Gastroesophageal sphincter (tissue), 4 donors: Measurements from ENCODE around the gene SAT2. TPM values are rescaled to one million over a fixed set of nuclear protein-coding genes. Genes with fewer than 3 reads are reported as not detected.

Experiments used
- ATAC-seq: fragments of 150-250 bp; one replicate; pipeline ENCODE4 v1.9.1; 2016; ENCODE audit warnings: mild to moderate bottlenecking, moderate library complexity
- H3K27ac ChIP-seq, 4 donors: fragments of 200-600 bp; sonication (generic) in 3 of 4; 1 replicate in 3 of 4; 2 replicates in 1 of 4; pipeline ENCODE4 v1.5.1; 2016 to 2019
- H3K27me3 ChIP-seq: fragments of 200-600 bp; sonication (generic); one replicate; pipeline ENCODE4 v1.5.1; 2019
- H3K36me3 ChIP-seq, 2 donors: fragments of 200-600 bp; sonication (generic); one replicate each; pipeline ENCODE4 v1.5.1; 2019; ENCODE audit warnings: control low read depth in 1 of 2
- H3K4me1 ChIP-seq, 3 donors: fragments of 200-600 bp; sonication (generic); 1 replicate in 2 of 3; 2 replicates in 1 of 3; pipeline ENCODE4 v1.5.1; 2016 to 2019; ENCODE audit warnings: control low read depth in 2 of 3
- H3K4me3 ChIP-seq, 2 donors: fragments of 200-600 bp; sonication (generic); one replicate each; pipeline ENCODE4 v1.5.1; 2019; ENCODE audit warnings: mild to moderate bottlenecking in 1 of 2, moderate library complexity in 1 of 2
- H3K9me3 ChIP-seq, 3 donors: fragments of 200-600 bp; sonication (generic); one replicate each; pipeline ENCODE4 v1.5.1; 2017 to 2019; ENCODE audit warnings: control low read depth in 2 of 3
- EP300 ChIP-seq: sonication (generic); formaldehyde crosslinking; IDR thresholded peaks from one replicate; pipeline ENCODE4 v1.6.1; 2017; ENCODE audit warnings: antibody characterized with exemption, mild to moderate bottlenecking
- POLR2A ChIP-seq, 2 donors: fragments of 450-650 bp; IDR thresholded peaks; one replicate each; pipeline ENCODE4 v1.6.1; 2017; ENCODE audit warnings: antibody characterized with exemption in 2 of 2, mild to moderate bottlenecking in 2 of 2, moderate library complexity in 1 of 2
- POLR2AphosphoS5 ChIP-seq: sonication (generic); formaldehyde crosslinking; IDR thresholded peaks from one replicate; pipeline ENCODE4 v1.6.1; 2017; ENCODE audit warnings: antibody characterized with exemption
- WGBS, 2 donors: methylation state at CpG; one replicate each; pipeline ENCODE4 v1.1.5; 2018; ENCODE audit warnings: low coverage in 1 of 2; 5-methylcytosine and 5-hydroxymethylcytosine counted together
- total RNA-seq, 4 donors: library from RNA; depleted of rRNA; stranded (reverse); fragments of >200 nt; gene quantifications; one replicate each; pipeline ENCODE4 v1.1.0, GENCODE V29; 2016
- TF ChIP-seq, protein P1 (sequence below), 4 experiments: fragments of 200-600 bp in 2 of 4; fragments of 450-650 bp in 2 of 4; sonication (generic) in 1 of 4; IDR thresholded peaks; one replicate each; pipeline ENCODE4 v1.5.1; 2017 to 2019; ENCODE audit warnings: antibody characterized with exemption in 4 of 4, mild to moderate bottlenecking in 2 of 4, moderate library complexity in 2 of 4

SAT2 gene
- total RNA-seq, 4 donors from 2014 or later = 50.6 to 72.3 (median 62.3) TPM

DNA sequence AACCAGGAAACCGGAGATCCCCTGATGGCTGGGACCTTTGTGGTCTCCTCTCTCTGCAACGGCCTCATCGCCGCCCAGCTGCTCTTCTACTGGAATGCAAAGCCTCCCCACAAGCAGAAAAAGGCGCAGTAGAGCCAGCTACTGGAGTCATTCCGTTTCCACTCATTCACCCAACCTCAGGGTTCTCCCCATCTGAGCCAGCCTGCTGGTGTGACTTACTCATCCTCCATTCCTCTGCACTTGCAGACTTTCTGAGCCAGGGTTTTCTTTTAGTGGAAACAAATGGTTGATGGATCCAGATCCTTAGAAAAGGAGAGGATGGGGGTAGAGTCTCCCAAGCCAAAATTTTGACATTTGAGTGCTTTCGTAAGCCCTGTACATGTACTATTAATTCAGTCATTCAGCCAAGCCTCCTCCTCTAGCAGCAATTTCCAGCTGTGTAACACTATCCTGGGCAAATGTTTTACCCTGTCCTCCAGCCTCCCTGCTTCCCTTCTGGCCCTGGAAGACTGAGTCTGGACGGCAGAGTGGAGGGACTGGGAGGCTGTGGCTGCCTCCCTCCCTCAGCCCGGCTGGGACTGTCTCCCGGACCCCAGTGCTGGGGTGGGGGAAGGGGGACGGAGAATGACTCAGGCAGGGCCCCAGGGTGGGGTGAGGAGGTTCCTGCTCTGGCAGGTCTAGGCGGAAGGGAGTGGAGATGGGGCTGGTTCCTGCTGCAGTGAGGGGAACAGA, 40.0 kb downstream of the SAT2 start:
- Histone ChIP-seq H3K27me3 (no peaks in the 10 kb centered on the region), H3K4me3 (peak overlapping the region in 1 of 2 donors; percentile 74), H3K9me3 (no peaks in the 10 kb centered on the region), H3K27ac (peak overlapping the region in 3 of 4 donors; percentile 87 to 89 (median 89)), H3K4me1 (peaks cover 2 to 64% (median 32%) of the 10 kb centered on the region in 3 donors), H3K36me3 (peaks cover 0 to 43% of the 10 kb centered on the region in 2 donors)
- TF ChIP-seq, protein P1, sequence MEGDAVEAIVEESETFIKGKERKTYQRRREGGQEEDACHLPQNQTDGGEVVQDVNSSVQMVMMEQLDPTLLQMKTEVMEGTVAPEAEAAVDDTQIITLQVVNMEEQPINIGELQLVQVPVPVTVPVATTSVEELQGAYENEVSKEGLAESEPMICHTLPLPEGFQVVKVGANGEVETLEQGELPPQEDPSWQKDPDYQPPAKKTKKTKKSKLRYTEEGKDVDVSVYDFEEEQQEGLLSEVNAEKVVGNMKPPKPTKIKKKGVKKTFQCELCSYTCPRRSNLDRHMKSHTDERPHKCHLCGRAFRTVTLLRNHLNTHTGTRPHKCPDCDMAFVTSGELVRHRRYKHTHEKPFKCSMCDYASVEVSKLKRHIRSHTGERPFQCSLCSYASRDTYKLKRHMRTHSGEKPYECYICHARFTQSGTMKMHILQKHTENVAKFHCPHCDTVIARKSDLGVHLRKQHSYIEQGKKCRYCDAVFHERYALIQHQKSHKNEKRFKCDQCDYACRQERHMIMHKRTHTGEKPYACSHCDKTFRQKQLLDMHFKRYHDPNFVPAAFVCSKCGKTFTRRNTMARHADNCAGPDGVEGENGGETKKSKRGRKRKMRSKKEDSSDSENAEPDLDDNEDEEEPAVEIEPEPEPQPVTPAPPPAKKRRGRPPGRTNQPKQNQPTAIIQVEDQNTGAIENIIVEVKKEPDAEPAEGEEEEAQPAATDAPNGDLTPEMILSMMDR (IDR thresholded peaks at IDR 0.05) = no peak
- TF ChIP-seq POLR2A (IDR thresholded peaks at IDR 0.05) = peak in 1 of 2 donors; percentile 11
- ATAC-seq = no peak
- 43 to 52% methylated on average over 4 to 8 of the region's 12 CpGs for WGBS, 2 donors

DNA sequence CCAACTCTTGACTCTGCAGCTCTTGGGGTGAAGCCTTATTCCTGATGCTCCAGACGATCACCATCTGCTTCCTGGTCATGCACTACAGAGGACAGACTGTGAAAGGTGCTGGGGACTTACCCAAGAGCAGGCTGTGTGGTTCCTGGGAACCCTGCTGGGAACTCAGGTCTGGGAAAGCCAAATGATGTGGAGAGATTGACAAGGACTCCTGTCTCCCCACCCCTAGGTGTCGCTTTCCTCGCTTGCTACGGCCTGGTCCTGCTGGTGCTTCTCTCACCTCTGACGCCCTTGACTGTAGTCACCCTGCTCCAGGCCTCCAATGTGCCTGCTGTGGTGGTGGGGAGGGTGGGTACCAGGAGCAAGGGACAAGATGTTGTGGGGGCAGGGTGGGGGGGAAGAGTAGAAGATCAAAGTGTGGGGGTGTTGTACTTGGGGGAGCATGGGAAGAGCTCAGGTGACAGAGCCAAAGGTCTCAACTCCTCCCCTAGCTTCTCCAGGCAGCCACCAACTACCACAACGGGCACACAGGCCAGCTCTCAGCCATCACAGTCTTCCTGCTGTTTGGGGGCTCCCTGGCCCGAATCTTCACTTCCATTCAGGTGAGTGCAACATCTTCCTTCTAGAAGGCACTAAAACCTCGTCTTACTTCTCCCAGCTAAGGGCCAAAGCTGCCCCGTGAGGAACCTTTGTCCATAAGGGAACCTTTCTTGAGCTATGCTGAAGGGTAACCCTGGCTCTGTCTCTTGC, 40.8 kb downstream of the SAT2 start:
- ATAC-seq = no peak
- no peaks in the 10 kb centered on the region for H3K9me3 ChIP-seq
- H3K36me3 ChIP-seq = peaks cover 0 to 35% of the 10 kb centered on the region in 2 donors
- peaks cover 2 to 71% (median 39%) of the 10 kb centered on the region in 3 donors for H3K4me1 ChIP-seq
- H3K27me3 ChIP-seq = no peaks in the 10 kb centered on the region
- no peak overlapping the region for H3K4me3 ChIP-seq
- WGBS, 2 donors = 39 to 76% methylated on average over 3 to 5 of the region's 9 CpGs
- TF ChIP-seq POLR2AphosphoS5 (no peak), POLR2A (IDR thresholded peaks at IDR 0.05) (no peak)
- TF ChIP-seq, protein P1 (IDR thresholded peaks at IDR 0.05) = peak in 1 of 4 experiments; percentile 25
- peak overlapping the region in 3 of 4 donors; percentile 87 to 89 (median 89) for H3K27ac ChIP-seq

DNA sequence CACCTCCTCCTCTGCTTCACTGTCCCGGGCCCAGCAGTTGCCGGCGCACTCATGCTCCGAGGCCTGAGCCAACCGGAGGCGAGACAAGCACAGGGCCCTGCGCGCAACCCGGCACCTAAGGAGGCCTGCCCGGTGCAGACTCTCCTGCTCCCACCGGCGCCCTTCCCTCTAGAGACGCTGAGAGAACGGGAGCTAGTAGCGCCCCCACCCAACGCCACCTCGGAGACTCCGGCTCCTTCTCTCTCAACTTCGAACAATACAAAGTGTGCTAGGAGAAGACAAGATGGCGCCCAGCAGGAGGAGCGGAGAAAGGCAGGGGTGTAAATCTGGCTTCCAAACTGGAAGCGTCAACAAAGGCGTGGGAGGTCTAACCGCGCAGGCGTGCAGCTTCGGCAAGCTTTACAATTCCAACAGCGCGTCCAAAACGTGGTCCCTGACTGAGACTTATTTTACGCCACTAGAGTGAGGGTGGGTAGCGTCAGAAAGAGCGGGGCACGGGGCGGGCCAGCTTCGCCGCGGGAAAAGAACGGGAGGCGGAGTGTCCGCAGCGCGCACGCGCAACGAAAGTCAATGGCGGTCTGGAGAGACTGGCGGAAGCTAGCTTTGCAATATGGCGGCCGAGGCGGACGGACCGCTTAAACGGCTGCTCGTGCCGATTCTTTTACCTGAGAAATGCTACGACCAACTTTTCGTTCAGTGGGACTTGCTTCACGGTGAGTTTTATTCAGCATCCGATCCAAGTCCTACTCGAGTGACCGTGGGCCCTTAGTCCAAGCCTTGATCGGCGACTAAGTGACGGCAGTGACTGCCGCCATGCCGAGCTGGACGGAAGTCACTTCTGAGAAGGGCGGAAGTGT, 44.1 kb downstream of the SAT2 start, which contains the start of gene MPDU1:
Gene MPDU1 (plus strand): TSS at position 600 of the 857 bp plus-strand sequence. CDS start 11 bp downstream, at position 611.
- Histone ChIP-seq H3K36me3 (peaks cover 0 to 27% of the 10 kb centered on the region in 2 donors), H3K27ac (peak within 1 kb of the TSS; percentile 57 to 95 (median 93)), H3K4me1 (peaks cover 2 to 88% (median 40%) of the 10 kb centered on the region in 3 donors), H3K9me3 (no peaks in the 10 kb centered on the region), H3K4me3 (peak within 1 kb of the TSS; percentile 27 to 64), H3K27me3 (no peaks in the 10 kb centered on the region)
- TF ChIP-seq, protein P1 (IDR thresholded peaks at IDR 0.05) = peak in 3 of 4 experiments; percentile 13 to 27 (median 22)
- TF ChIP-seq POLR2AphosphoS5 (peak; percentile 55), POLR2A (IDR thresholded peaks at IDR 0.05) (peak; percentile 28 to 47), EP300 (no peak)
- ATAC-seq = peak; percentile 90
- 0% methylated on average over 8 to 24 of the region's 69 CpGs for WGBS, 2 donors

DNA sequence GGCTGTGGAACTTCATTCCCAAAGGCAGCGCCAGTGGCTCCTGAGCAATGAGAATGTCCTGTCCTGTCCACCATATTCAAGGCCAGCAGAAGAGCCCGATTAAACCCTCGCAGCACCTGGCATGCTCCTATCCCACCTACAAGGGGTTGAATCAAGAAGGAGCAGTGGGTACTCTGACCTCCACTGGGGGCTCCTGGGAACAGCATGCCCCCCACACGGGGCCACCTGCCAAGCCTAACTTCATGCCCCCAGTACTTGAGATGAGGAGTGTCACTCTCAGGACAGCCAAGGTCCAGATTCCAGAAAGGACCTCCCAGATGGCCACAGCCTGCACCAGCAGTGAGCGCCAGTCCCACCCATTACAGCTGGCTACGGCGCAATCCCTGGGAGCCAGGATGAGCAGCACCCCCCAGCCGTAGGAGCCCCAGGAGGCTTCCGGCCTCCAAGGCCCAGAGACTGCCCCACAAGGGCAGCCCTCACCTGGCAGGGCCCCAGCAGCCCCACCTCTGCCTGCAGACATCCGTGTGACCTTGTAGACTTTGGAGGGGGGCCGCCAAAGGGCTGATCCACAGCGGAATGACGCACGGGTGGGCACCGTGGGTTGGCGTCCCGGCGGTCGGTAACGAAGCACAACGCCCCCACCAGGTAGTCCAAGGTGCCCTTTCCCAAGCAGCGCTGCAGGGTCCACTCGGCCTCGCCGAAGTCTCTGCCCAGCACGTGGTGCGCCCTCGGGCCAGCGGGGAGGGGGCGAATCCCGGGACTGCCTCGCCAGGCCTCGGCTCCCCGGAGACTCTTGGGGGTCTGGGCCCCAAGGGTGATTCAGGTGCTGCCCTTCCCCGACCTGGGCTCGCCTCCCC, 45.0 kb downstream of the SAT2 start:
- no peak for TF ChIP-seq POLR2AphosphoS5
- no peak for TF ChIP-seq EP300
- TF ChIP-seq POLR2A (IDR thresholded peaks at IDR 0.05) = no peak
- TF ChIP-seq, protein P1 (IDR thresholded peaks at IDR 0.05) = peak in 1 of 4 experiments; percentile 2
- H3K9me3 ChIP-seq = no peaks in the 10 kb centered on the region
- peaks cover 2 to 88% (median 36%) of the 10 kb centered on the region in 3 donors for H3K4me1 ChIP-seq
- H3K27me3 ChIP-seq = no peaks in the 10 kb centered on the region
- H3K36me3 ChIP-seq = peaks cover 0 to 34% of the 10 kb centered on the region in 2 donors
- no peak for ATAC-seq
- peak overlapping the region; percentile 8 to 64 for H3K4me3 ChIP-seq
- H3K27ac ChIP-seq = peak overlapping the region; percentile 57 to 95 (median 93)
- no CpG with 5 or more reads among the region's 36 CpGs for WGBS, 2 donors
